Gastroesophageal sphincter (tissue), 3 donors: ENCODE results near the gene CDC45.

Experiments used
- CTCF ChIP-seq, 4 experiments: fragments of 200-600 bp in 2 of 4; fragments of 450-650 bp in 2 of 4; sonication (generic) in 1 of 4; IDR thresholded peaks; one replicate each; pipeline ENCODE4 v1.5.1; 2017 to 2019; ENCODE audit warnings: antibody characterized with exemption in 4 of 4, mild to moderate bottlenecking in 2 of 4, moderate library complexity in 2 of 4
- POLR2A ChIP-seq, 2 donors: fragments of 450-650 bp; IDR thresholded peaks; one replicate each; pipeline ENCODE4 v1.6.1; 2017; ENCODE audit warnings: antibody characterized with exemption in 2 of 2, mild to moderate bottlenecking in 2 of 2, moderate library complexity in 1 of 2

- TF ChIP-seq POLR2A (IDR thresholded peaks at IDR 0.05): no peak
- no peak for TF ChIP-seq CTCF (IDR thresholded peaks at IDR 0.05)
These were observed 38.9 kb downstream of the CDC45 start for GRCh38 chr22:19518635-19519034.
